Mammary epithelial cell (primary cell): ENCODE measurements around the gene SIGLEC15.

Experiments used
- CTCF ChIP-seq, 2 donors: IDR thresholded peaks in 1 of 2; conservative IDR thresholded peaks in 1 of 2; 2 replicates each; pipeline ENCODE4 v1.5.1; 2011 to 2012; ENCODE audit warnings: inconsistent platforms in 2 of 2, low read length in 2 of 2, mild to moderate bottlenecking in 2 of 2, control low read depth in 1 of 2, low read depth in 1 of 2; ENCODE audit not compliant: insufficient read depth in 1 of 2; ENCODE audit errors: extremely low read depth in 1 of 2
- EZH2 ChIP-seq: IDR thresholded peaks from 2 replicates; pipeline ENCODE4 v1.6.1; 2012; ENCODE audit warnings: low read length, inconsistent platforms, borderline replicate concordance

DNA sequence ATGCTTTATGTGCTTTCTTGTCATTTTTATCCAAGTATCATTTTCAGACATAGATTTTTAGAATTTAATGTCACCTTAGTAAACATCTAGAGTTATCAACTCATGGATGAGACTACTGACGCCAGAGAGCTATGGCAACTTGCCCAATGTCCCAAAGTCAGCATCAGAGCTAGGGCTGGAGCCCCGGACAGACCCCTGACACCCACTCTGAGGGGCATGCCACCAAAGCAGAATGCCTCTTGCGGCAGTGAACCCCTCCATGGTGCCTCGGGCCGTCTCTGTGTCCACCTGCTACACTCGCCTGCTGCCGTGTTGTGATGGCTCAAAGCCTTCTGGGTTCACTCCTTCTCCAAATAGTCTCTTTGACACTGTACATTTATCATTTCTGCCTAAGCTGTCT is 5.4 kb downstream of the SIGLEC15 start:
- TF ChIP-seq CTCF (conservative IDR thresholded peaks at IDR 0.05 in 1 of 2, IDR thresholded peaks at IDR 0.05 in 1 of 2; ENCODE audit: extremely low read depth in 1 of 2, insufficient read depth in 1 of 2, low read depth in 1 of 2, low read length in 2 of 2) (no peak), EZH2 (no peak)
